Right lobe of liver (tissue), 4 donors: ENCODE measurements around the gene RAD50.

ENCODE experiments used
- CTCF ChIP-seq, 4 donors: fragments of 200-600 bp in 3 of 4; fragments of 450-650 bp in 1 of 4; IDR thresholded peaks; one replicate each; pipeline versions ENCODE4 v1.5.1 to v1.8.0; 2016 to 2022; ENCODE audit warnings: antibody characterized with exemption in 4 of 4, mild to moderate bottlenecking in 2 of 4
- POLR2A ChIP-seq: fragments of 450-650 bp; IDR thresholded peaks from one replicate; pipeline ENCODE4 v1.6.1; 2017; ENCODE audit warnings: antibody characterized with exemption, mild to moderate bottlenecking
- donor health status: DM: no; HTN: no; CAD: no.
- donor health status: DM: no; HTN: no; CAD: no.
- donor health status: DM: no; HTN: yes; CAD: no.

- no peak for TF ChIP-seq CTCF (IDR thresholded peaks at IDR 0.05)
- TF ChIP-seq POLR2A = no peak
These were observed 135.8 kb downstream of the RAD50 start for GRCh38 chr5:132692632-132692967.
